Measurements from ENCODE around the gene CIRBP. TPM values are rescaled to one million over a fixed set of nuclear protein-coding genes. Genes with fewer than 3 reads are reported as not detected.

Gene CIRBP
- total RNA-seq, 4 donors from 2014 or later: 496 to 546 (median 545) TPM

DNA sequence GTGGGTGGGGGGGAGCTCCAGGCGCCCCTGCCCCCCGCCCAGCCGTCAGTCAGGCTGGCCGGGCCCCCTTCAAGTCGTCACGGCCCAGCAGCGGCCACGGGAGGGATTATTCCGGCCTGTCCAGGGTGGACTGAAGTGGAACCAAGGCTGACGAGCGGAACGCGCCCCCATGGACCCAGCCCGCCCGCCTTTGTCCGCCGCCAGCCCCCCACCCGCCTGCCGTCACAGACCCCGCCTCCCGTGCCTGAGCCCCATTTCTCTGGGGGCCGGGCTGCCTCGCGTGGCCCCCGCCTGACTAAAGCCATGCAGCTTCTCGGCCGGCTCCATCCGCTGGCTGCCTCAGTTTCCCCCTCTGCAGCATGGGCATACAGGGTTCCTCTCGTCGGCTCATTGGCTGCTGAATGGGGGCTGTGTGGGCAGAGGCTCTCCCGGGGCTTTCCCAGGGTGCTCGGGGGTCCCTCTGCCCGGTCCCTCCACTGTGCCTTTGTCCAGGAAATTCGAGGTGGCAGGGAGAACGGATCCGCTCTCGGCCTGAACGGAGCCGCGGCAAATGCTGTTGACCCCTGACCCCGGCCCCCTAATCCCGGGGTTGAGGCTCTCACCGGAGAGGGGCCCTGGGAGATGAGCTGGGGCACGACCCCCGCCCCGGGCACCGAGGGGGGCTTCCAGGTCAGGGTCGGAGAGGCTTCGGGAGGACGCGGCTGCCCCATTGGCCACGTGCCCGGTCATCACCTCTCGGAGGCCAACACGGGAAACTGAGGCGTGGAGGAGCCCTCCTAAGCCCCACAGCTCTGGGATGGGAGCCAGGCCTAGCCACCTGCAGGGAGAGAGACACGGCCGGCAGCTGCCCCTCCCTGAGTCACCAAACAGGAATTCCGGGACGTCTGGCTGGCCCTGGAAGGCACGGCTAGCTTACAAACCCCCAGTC, 43.9 kb downstream of the CIRBP start:
- WGBS, 2 donors: 60% methylated on average over 45 to 59 of the region's 61 CpGs
- intact Hi-C loops (cut with DNase I; ENCODE audit: low total_unique reads): no loop called here
- peak in 1 of 2 donors; percentile 82 for DNase-seq (ENCODE audit: low spot score in 2 of 2)
- H3K4me3 ChIP-seq (ENCODE audit: low read depth, poor library complexity, severe bottlenecking): no peak overlapping the region
- no peak for TF ChIP-seq POLR2A (IDR thresholded peaks at IDR 0.05)
- TF ChIP-seq, protein P1, sequence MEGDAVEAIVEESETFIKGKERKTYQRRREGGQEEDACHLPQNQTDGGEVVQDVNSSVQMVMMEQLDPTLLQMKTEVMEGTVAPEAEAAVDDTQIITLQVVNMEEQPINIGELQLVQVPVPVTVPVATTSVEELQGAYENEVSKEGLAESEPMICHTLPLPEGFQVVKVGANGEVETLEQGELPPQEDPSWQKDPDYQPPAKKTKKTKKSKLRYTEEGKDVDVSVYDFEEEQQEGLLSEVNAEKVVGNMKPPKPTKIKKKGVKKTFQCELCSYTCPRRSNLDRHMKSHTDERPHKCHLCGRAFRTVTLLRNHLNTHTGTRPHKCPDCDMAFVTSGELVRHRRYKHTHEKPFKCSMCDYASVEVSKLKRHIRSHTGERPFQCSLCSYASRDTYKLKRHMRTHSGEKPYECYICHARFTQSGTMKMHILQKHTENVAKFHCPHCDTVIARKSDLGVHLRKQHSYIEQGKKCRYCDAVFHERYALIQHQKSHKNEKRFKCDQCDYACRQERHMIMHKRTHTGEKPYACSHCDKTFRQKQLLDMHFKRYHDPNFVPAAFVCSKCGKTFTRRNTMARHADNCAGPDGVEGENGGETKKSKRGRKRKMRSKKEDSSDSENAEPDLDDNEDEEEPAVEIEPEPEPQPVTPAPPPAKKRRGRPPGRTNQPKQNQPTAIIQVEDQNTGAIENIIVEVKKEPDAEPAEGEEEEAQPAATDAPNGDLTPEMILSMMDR (IDR thresholded peaks at IDR 0.05): no peak

DNA sequence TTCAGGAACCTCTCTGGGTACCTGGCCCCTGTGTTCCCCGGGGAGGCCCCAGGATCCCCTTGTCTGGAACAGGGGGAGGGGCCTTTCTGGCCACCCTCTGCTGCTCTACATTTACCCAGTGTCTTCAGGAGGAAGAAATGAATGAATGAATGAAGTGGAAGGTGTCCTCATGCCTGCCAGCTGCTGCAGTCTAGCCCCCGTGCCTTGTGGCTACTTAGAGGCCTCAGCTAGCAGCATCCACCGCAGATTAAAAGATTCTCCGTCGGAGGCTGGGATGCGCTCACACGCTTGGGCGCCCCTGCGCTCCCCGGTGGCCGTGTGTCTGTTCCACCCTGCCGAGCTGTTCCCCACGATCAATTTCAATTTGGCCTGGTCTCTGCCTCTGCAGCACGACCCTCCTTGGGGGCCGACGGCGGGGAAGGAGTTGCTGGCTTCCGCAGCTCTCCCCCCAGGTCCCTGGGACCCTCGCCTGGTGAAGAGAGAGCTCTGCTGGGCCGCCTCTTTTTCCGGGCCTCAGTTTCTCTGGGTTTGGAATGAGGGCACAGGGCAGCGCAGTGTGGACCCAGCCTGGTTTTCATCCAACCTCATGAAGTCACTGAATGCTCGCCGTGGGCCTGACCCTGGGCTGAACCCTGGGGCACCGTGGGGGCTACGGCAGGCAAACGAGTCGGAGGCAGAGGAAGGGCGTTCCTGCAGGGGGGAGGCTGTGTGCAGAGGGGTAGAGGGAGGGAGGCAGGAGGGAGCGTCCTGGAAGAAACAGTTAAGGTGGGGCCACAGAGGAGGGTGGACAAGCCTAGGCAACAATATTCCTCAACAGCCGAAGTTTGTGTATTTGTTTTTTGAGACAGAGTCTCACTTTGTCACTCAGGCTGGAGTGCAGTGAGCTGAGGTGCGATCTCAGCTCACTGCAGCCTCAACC, 44.8 kb downstream of the CIRBP start:
- no peak for TF ChIP-seq POLR2A (IDR thresholded peaks at IDR 0.05)
- TF ChIP-seq, protein P1 (IDR thresholded peaks at IDR 0.05): no peak
- no peak overlapping the region for H3K4me3 ChIP-seq (ENCODE audit: low read depth, poor library complexity, severe bottlenecking)
- no peak for DNase-seq (ENCODE audit: low spot score in 2 of 2)
- WGBS, 2 donors: 63 to 66% methylated on average over 28 to 32 of the region's 32 CpGs
- intact Hi-C loops (cut with DNase I; ENCODE audit: low total_unique reads): no loop called here

DNA sequence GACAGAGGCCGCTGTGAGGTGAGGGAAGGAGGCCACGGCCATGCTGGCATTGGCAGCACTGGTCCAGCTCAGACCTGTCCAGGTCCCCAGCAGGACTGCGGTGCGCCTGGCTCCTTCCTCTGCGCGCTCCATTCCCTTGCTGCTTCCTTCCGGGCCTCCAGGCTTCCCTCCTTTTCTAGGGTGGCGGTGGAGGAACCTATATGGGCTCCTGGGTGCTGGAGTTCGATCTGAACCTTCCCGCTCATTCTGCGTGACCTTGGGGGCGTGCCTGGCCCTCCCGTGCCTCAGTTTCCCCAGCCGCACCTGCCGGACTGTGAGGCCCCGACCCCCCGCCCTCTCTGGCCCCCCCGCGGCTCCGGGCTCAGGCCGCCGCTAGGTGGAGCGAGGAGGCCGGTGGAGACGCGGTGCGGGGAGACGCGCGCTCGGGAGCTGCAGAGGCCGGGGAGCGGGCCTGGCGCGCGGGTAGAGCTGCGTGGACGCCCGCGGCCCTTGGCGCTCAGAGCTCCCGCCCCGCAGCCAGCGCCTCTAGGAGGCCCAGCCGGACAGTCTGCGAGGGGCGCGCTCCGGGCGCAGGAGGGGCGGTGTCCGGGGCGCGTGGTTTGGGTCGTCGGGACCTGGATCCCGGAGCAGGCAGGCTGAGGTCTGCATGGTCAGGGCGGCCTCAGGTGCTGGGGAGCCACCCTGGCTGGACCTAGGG, 46.5 kb downstream of the CIRBP start:
- no peak for TF ChIP-seq POLR2A (IDR thresholded peaks at IDR 0.05)
- TF ChIP-seq, protein P1 (IDR thresholded peaks at IDR 0.05): no peak
- H3K4me3 ChIP-seq (ENCODE audit: low read depth, poor library complexity, severe bottlenecking): no peak overlapping the region
- intact Hi-C loops (cut with DNase I; ENCODE audit: low total_unique reads): no loop called here
- no peak for DNase-seq (ENCODE audit: low spot score in 2 of 2)
- 9 to 27% methylated on average over 14 to 58 of the region's 58 CpGs for WGBS, 2 donors

DNA sequence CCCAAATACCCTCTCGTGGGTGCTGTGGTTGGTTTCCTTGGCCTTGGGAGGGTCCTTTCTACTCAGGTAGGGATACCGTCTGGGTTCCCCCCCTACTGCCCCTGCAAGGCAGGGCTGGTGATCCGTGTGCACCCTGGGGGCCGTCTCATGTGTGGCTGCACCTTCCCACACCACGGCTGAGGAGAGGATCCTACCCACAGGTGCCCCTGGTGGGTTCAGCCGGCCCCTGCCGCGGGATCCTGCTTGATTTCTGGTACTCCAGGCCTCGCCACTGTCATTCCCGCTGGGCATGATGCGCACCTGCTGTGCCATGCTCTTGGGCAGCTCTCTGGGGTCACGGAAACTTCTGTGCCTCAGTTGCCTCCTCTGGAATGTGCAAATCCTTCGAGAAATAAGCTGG, 47.3 kb downstream of the CIRBP start:
- no peak overlapping the region for H3K4me3 ChIP-seq (ENCODE audit: low read depth, poor library complexity, severe bottlenecking)
- TF ChIP-seq, protein P1 (IDR thresholded peaks at IDR 0.05): no peak
- no peak for TF ChIP-seq POLR2A (IDR thresholded peaks at IDR 0.05)
- 74 to 79% methylated on average over 12 to 13 of the region's 13 CpGs for WGBS, 2 donors
- no peak for DNase-seq (ENCODE audit: low spot score in 2 of 2)
- intact Hi-C loops (cut with DNase I; ENCODE audit: low total_unique reads): no loop called here

DNA sequence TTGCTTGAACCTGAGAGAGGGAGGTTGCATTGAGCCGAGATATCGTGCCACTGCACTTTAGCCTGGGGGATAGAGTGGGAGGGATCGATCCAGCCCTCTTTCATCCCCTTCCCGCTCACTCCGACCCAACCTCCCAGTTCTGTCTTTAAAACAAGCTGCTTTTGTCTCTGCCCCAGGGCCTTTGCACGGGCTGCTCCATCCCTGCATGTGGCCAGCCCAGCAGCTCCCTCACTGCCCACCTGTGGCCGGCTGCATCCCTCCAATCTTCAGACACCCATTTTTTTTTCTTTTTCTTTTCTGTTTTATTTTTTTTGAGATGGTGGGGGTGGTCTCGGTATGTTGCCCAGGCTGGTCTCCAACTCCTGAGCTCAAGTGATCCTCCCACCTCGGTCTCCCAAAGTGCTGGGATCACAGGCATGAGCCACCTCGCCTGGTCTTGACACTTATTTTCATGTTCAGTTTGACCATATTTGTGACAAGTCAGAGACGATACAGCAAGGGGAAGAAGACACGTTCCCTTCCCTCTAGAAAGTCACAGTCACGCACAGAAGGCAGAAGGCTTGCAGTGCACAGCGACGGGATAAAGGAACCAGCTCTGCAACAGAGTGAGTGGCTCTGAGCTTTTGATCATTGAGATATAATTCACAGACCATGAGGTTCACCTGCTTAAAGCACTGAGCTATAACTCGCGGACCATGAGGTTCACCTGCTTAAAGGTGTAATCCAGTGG, 48.3 kb downstream of the CIRBP start:
- H3K4me3 ChIP-seq (ENCODE audit: low read depth, poor library complexity, severe bottlenecking): no peak overlapping the region
- intact Hi-C loops (cut with DNase I; ENCODE audit: low total_unique reads): no loop called here
- no peak for DNase-seq (ENCODE audit: low spot score in 2 of 2)
- no peak for TF ChIP-seq POLR2A (IDR thresholded peaks at IDR 0.05)
- TF ChIP-seq, protein P1 (IDR thresholded peaks at IDR 0.05): no peak
- WGBS, 2 donors: 61 to 62% methylated on average over 17 of the region's 17 CpGs
